ENCODE measurements around the gene DKC1.
"Not testable (repeated sequence)": the region's sequence is repeated elsewhere in the genome, so short reads cannot be mapped to it uniquely, and the experiment has no call there.

The DKC1 gene

DNA sequence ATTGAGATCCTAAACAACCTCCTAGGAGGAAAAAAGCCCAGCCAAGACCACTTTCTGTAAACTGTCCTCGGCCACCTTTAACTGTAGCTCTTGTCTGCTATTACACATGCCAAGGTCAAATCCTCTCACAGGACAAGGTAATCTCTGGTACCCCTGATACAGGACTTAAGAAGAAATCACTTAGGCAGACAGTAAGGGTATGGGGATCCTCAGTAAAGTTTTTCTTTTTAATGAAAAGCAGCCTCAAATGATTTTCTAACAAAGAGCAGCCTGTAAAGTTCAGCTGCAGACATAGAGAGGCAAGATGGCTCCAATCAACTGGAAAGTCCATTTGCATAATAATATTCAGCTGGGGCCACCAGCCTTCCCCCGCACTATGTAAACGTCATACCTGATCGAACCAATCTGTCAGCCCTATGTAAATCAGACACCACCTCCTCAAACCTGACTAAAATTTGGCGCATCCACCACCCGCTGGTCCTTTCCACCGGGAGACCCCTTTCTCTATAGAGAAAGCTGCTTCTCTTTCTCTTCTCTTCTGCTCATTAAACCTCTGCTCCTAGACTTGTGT, 57.2 kb downstream of the DKC1 start:
- no peak for DNase-seq (ENCODE audit: low read depth)

DNA sequence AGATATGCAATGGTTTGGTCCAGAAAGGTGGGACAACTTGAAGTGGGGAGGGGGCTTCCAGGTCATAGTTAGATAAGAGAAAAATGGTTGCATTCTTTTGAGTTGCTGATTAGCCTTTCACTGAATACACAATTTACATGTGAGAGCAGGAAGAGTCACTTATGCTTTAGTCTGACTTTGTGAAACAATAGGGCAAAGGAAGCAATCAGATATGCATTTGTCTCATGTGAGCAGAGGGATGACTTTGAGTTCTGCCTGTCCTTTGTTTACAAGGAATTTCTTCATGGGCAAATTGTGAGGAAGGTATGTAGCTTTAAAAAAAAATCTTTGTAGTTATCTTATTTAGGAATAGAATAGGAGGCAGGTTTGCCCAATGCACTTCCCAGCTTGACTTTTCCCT, 58.9 kb downstream of the DKC1 start:
- no peak for DNase-seq (ENCODE audit: low read depth)

- DNase-seq (ENCODE audit: low read depth) = no peak
These were observed 59.4 kb downstream of the DKC1 start for GRCh38 chrX:154822029-154822428.

- no peak for DNase-seq (ENCODE audit: low read depth)
These were observed 62.0 kb downstream of the DKC1 start for GRCh38 chrX:154824638-154825037.

- not testable (repeated sequence) for DNase-seq (ENCODE audit: low read depth)
These were observed 62.9 kb downstream of the DKC1 start for GRCh38 chrX:154825586-154825985.
